Measurements from ENCODE around the gene OGFR. TPM values are rescaled to one million over a fixed set of nuclear protein-coding genes. Genes with fewer than 3 reads are reported as not detected.

The OGFR gene
- total RNA-seq, 1 donor from 2014 or later: 96.5 TPM

DNA sequence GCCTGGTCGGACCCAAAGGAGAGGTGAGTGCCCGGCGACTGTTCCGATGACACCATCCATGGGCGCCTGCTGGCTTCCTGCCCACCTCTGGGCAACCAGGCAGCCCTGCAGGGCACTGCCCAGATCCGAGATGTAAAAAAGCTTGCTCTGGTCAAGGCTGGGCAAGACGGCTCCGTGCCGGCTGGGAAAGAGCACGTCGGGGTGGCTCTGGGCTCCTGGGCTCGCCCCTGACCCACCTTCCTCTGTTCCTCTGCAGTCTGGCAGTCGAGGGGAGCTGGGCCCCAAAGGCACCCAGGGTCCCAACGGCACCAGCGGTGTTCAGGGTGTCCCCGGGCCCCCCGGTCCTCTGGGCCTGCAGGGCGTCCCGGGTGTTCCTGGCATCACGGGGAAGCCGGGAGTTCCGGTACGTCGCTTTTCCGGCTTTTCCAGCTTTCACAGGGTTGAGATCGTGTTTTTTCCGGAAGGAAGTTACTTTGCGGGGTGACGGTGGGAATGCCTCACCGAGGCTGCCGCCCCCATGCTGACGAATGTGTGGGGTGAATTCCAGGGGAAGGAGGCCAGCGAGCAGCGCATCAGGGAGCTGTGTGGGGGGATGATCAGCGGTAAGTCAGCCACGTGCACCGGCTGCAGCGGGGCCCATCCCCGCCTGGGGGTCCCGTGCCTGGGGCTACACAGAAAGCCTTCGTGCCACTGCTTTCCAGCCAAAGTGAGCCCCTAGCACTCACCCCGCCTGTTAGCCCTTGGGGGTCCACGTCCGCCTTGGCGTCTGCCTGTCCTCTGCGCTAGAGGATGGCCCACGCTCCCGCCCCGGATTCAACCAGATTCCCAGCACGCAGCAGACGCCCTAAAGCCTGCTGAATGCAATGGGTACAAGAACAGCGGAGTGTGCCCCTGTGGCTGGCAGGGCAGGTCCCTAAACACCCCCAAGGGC lies 31.6 kb downstream of the OGFR start:
- Mint-ChIP-seq H3K4me3 (ENCODE audit: unreplicated experiment) (no peak overlapping the region), H3K36me3 (ENCODE audit: low read depth, unreplicated experiment) (peaks cover 9% of the 10 kb centered on the region), H3K9me3 (ENCODE audit: unreplicated experiment) (no peaks in the 10 kb centered on the region), H3K27ac (ENCODE audit: unreplicated experiment) (no peak overlapping the region), H3K4me1 (ENCODE audit: low read depth, unreplicated experiment) (peaks cover 3% of the 10 kb centered on the region), H3K27me3 (ENCODE audit: low read depth, unreplicated experiment) (no peaks in the 10 kb centered on the region)
- Histone ChIP-seq H4K20me1 (ENCODE audit: insufficient read depth, low read length) (no peaks in the 10 kb centered on the region), H2AFZ (ENCODE audit: low read depth, low read length) (peak overlapping the region; percentile 52), H3K27me3 (ENCODE audit: insufficient read depth, low read length) (no peaks in the 10 kb centered on the region), H3K27ac (ENCODE audit: low read depth, low read length) (no peak overlapping the region), H3K9me3 (ENCODE audit: insufficient read depth, low read depth, low read length) (no peaks in the 10 kb centered on the region), H3K4me1 (ENCODE audit: insufficient read depth, low read length) (peaks cover 3% of the 10 kb centered on the region), H3K4me2 (ENCODE audit: low read length) (peak overlapping the region; percentile 37), H3K4me3 (ENCODE audit: insufficient read depth, low read depth, low read length) (no peak overlapping the region), H3K79me2 (ENCODE audit: insufficient read depth, low read length) (no peaks in the 10 kb centered on the region), H3K9ac (ENCODE audit: low read length) (no peak overlapping the region), H3K36me3 (ENCODE audit: insufficient read depth, low read length) (no peaks in the 10 kb centered on the region)
- no peak for TF ChIP-seq CTCF (IDR thresholded peaks at IDR 0.05; ENCODE audit: insufficient read depth, low read depth, low read length)
- TF ChIP-seq EZH2 (IDR thresholded peaks at IDR 0.05; ENCODE audit: insufficient read depth, low read length): no peak
- FAIRE-seq (no peak), DNase-seq (ENCODE audit: low read depth) (no peak)

GRCh38 chr20:62836967-62837490 lies 32.4 kb downstream of the OGFR start:
- Histone ChIP-seq H3K9me3 (ENCODE audit: insufficient read depth, low read depth, low read length) (no peaks in the 10 kb centered on the region), H3K9ac (ENCODE audit: low read length) (no peak overlapping the region), H4K20me1 (ENCODE audit: insufficient read depth, low read length) (no peaks in the 10 kb centered on the region), H3K4me2 (ENCODE audit: low read length) (no peak overlapping the region), H3K4me3 (ENCODE audit: insufficient read depth, low read depth, low read length) (no peak overlapping the region), H3K27me3 (ENCODE audit: insufficient read depth, low read length) (no peaks in the 10 kb centered on the region), H3K79me2 (ENCODE audit: insufficient read depth, low read length) (no peaks in the 10 kb centered on the region), H3K4me1 (ENCODE audit: insufficient read depth, low read length) (peaks cover 3% of the 10 kb centered on the region), H2AFZ (ENCODE audit: low read depth, low read length) (no peak overlapping the region), H3K27ac (ENCODE audit: low read depth, low read length) (no peak overlapping the region), H3K36me3 (ENCODE audit: insufficient read depth, low read length) (no peaks in the 10 kb centered on the region)
- no peak for FAIRE-seq
- no peaks in the 10 kb centered on the region for H3K9me3 Mint-ChIP-seq (ENCODE audit: unreplicated experiment)
- H3K27me3 Mint-ChIP-seq (ENCODE audit: low read depth, unreplicated experiment): no peaks in the 10 kb centered on the region
- no peak overlapping the region for H3K27ac Mint-ChIP-seq (ENCODE audit: unreplicated experiment)
- H3K4me1 Mint-ChIP-seq (ENCODE audit: low read depth, unreplicated experiment): no peaks in the 10 kb centered on the region
- TF ChIP-seq CTCF (IDR thresholded peaks at IDR 0.05; ENCODE audit: insufficient read depth, low read depth, low read length): no peak
- no peak for TF ChIP-seq EZH2 (IDR thresholded peaks at IDR 0.05; ENCODE audit: insufficient read depth, low read length)
- no peak overlapping the region for H3K4me3 Mint-ChIP-seq (ENCODE audit: unreplicated experiment)
- H3K36me3 Mint-ChIP-seq (ENCODE audit: low read depth, unreplicated experiment): peaks cover 7% of the 10 kb centered on the region
- DNase-seq (ENCODE audit: low read depth): no peak

GRCh38 chr20:62837790-62838127 lies 33.1 kb downstream of the OGFR start:
- H3K36me3 Mint-ChIP-seq (ENCODE audit: low read depth, unreplicated experiment): peaks cover 7% of the 10 kb centered on the region
- H3K36me3 ChIP-seq (ENCODE audit: insufficient read depth, low read length): no peaks in the 10 kb centered on the region
- H3K4me3 Mint-ChIP-seq (ENCODE audit: unreplicated experiment): no peak overlapping the region
- H3K27me3 Mint-ChIP-seq (ENCODE audit: low read depth, unreplicated experiment): no peaks in the 10 kb centered on the region
- no peak overlapping the region for H2AFZ ChIP-seq (ENCODE audit: low read depth, low read length)
- FAIRE-seq: no peak
- no peaks in the 10 kb centered on the region for H3K79me2 ChIP-seq (ENCODE audit: insufficient read depth, low read length)
- H3K4me1 Mint-ChIP-seq (ENCODE audit: low read depth, unreplicated experiment): no peaks in the 10 kb centered on the region
- H3K4me1 ChIP-seq (ENCODE audit: insufficient read depth, low read length): peaks cover 3% of the 10 kb centered on the region
- H3K9me3 ChIP-seq (ENCODE audit: insufficient read depth, low read depth, low read length): no peaks in the 10 kb centered on the region
- no peak for TF ChIP-seq EZH2 (IDR thresholded peaks at IDR 0.05; ENCODE audit: insufficient read depth, low read length)
- no peak overlapping the region for H3K9ac ChIP-seq (ENCODE audit: low read length)
- DNase-seq (ENCODE audit: low read depth): no peak
- no peaks in the 10 kb centered on the region for H3K27me3 ChIP-seq (ENCODE audit: insufficient read depth, low read length)
- no peak overlapping the region for H3K27ac ChIP-seq (ENCODE audit: low read depth, low read length)
- H3K9me3 Mint-ChIP-seq (ENCODE audit: unreplicated experiment): no peaks in the 10 kb centered on the region
- H4K20me1 ChIP-seq (ENCODE audit: insufficient read depth, low read length): no peaks in the 10 kb centered on the region
- H3K4me2 ChIP-seq (ENCODE audit: low read length): no peak overlapping the region
- no peak overlapping the region for H3K4me3 ChIP-seq (ENCODE audit: insufficient read depth, low read depth, low read length)
- no peak overlapping the region for H3K27ac Mint-ChIP-seq (ENCODE audit: unreplicated experiment)

Data from astrocyte (in vitro differentiated cells and primary cell).